AG09319 (cell line): ENCODE data around the gene STOX2.
A peak's percentile ranks its signal among the peaks of the same experiment; 100 is the strongest.

ENCODE experiments used
- DNase-seq: peaks from one replicate; pipeline ENCODE4 v3.0.0-alpha.2; 2010; ENCODE audit warnings: low read depth; ENCODE audit errors: extremely low read depth
- CTCF ChIP-seq: IDR thresholded peaks from 2 replicates; pipeline ENCODE4 v1.5.1; 2011; ENCODE audit warnings: low read depth, mild to moderate bottlenecking, inconsistent platforms, low read length, moderate library complexity

STOX2 gene

GRCh38 chr4:183876268-183876934 is 28.7 kb upstream of the STOX2 start:
- DNase-seq: peak; percentile 20
- no peak for TF ChIP-seq CTCF

- TF ChIP-seq CTCF: no peak
- DNase-seq: no peak
These were observed 26.7 kb upstream of the STOX2 start for GRCh38 chr4:183878251-183878970.

- no peak for TF ChIP-seq CTCF
- DNase-seq: no peak
These were observed 19.8 kb upstream of the STOX2 start for GRCh38 chr4:183885205-183885720.

GRCh38 chr4:183887351-183887750 is 17.8 kb upstream of the STOX2 start:
- no peak for TF ChIP-seq CTCF
- DNase-seq: no peak

- no peak for TF ChIP-seq CTCF
- DNase-seq: no peak
These were observed 16.5 kb upstream of the STOX2 start for GRCh38 chr4:183888564-183888963.

- TF ChIP-seq CTCF: no peak
These were observed 15.9 kb upstream of the STOX2 start for GRCh38 chr4:183889190-183889589.

GRCh38 chr4:183897193-183897592 is 7.9 kb upstream of the STOX2 start:
- TF ChIP-seq CTCF: no peak
- no peak for DNase-seq

More at GRCh38 chr4:183889190-183889589, 15.9 kb upstream of the STOX2 start:
- DNase-seq: no peak
